Uterus (tissue), 4 donors: ENCODE measurements around the gene GPR161. TPM values are rescaled to one million over a fixed set of nuclear protein-coding genes. Genes with fewer than 3 reads are reported as not detected.

Experiments used
- DNase-seq, 2 donors: peaks; one replicate each; pipeline ENCODE4 v3.0.0-alpha.2; 2019 to 2020
- H3K27ac ChIP-seq, 2 donors: fragments of 200-600 bp; sonication (generic); 1 replicate in 1 of 2; 2 replicates in 1 of 2; pipeline ENCODE4 v1.5.1; 2016 to 2018
- H3K27me3 ChIP-seq, 2 donors: fragments of 200-600 bp; sonication (generic); one replicate each; pipeline ENCODE4 v1.5.1; 2018 to 2019; ENCODE audit warnings: control low read depth in 1 of 2
- H3K36me3 ChIP-seq, 2 donors: fragments of 200-600 bp; sonication (generic); one replicate each; pipeline ENCODE4 v1.5.1; 2019; ENCODE audit warnings: control low read depth in 1 of 2
- H3K4me1 ChIP-seq, 2 donors: fragments of 200-600 bp; sonication (generic); one replicate each; pipeline ENCODE4 v1.5.1; 2018 to 2019; ENCODE audit warnings: control low read depth in 1 of 2
- H3K4me3 ChIP-seq, 2 donors: fragments of 200-600 bp; sonication (generic); 1 replicate in 1 of 2; 2 replicates in 1 of 2; pipeline ENCODE4 v1.5.1; 2018 to 2019; ENCODE audit warnings: mild to moderate bottlenecking in 1 of 2
- H3K9me3 ChIP-seq, 2 donors: fragments of 200-600 bp; sonication (generic); one replicate each; pipeline ENCODE4 v1.5.1; 2019; ENCODE audit warnings: control low read depth in 1 of 2
- CTCF ChIP-seq, 4 experiments: fragments of 200-600 bp in 2 of 4; fragments of 450-650 bp in 2 of 4; sonication (generic) in 2 of 4; IDR thresholded peaks; one replicate each; pipeline ENCODE4 v1.5.1; 2016 to 2019; ENCODE audit warnings: antibody characterized with exemption in 4 of 4, mild to moderate bottlenecking in 2 of 4, moderate library complexity in 1 of 4
- POLR2A ChIP-seq, 2 donors: fragments of 450-650 bp; IDR thresholded peaks; one replicate each; pipeline ENCODE4 v1.6.1; 2016; ENCODE audit warnings: antibody characterized with exemption in 2 of 2, mild to moderate bottlenecking in 1 of 2, moderate library complexity in 1 of 2
- intact Hi-C: fragments of 100-400 bp; cut with DNase I; formaldehyde crosslinking; loops from one replicate; pipeline ENCODE4 v1.15.1; 2023; ENCODE audit warnings: low total_unique reads
- total RNA-seq, 4 donors: library from RNA; depleted of rRNA in 3 of 4; stranded (reverse); fragments of >200 nt in 3 of 4; gene quantifications; one replicate each; pipeline versions ENCODE4 v1.1.0 to v1.2.4, GENCODE V29; 2014 to 2023
- donor health status: DM: yes; HTN: yes; CAD: no.

The GPR161 gene
- total RNA-seq, 4 donors from 2014 or later: 9.7 to 45.5 (median 37.6) TPM

DNA sequence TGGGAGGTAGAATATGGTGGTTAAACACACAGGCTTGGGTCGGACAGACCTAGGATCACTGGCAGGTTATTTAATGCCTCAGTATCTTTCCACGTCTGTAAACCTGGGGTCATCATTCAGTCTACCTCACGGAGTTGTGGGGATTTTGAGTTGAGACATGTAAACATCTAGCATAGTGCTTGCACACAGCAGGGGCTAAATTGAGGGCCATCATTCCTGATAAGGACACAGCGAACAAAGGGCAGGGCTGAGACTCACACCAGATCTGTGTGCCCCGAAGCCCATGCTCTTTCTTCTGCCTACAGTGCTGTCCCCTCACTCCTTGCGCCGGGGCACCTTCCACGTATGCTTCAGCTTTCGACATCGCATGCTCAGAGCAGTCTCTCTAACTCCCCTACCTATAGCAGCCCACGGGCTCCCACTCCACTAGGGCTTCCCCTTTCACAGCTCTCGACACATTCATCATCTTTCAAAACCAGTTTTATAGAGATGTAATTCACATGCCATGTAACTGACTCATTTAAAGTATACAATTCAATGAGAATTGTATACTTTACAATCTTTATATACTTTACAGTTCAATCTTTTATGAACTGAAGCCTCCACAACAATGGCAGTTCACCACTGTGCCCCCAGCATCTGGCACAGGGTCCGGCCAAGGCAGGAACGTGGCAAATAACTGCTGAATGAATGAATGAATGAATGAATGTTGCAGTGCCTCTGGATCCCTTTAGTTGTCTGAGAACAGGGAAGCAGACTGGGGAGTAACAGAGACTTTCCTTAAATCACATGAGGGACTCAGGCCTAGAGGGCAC, 48.0 kb downstream of the GPR161 start:
- no peak for DNase-seq
- intact Hi-C loops: loop anchor here (10.0 kb wide), 1 partner anchor 46 kb away; the partner anchor contains the start of gene GPR161

GRCh38 chr1:168087696-168088095, 49.0 kb downstream of the GPR161 start:
- no peaks in the 10 kb centered on the region for H3K27me3 ChIP-seq
- TF ChIP-seq POLR2A (IDR thresholded peaks at IDR 0.05) (no peak), CTCF (IDR thresholded peaks at IDR 0.05) (no peak)
- intact Hi-C loops: loop anchor here (10.0 kb wide), 1 partner anchor 47 kb away; the partner anchor contains the start of gene GPR161
- peaks cover 0 to 6% of the 10 kb centered on the region in 2 donors for H3K4me1 ChIP-seq
- no peak for DNase-seq
- H3K27ac ChIP-seq: peak overlapping the region in 1 of 2 donors; percentile 79
- no peak overlapping the region for H3K4me3 ChIP-seq
- no peaks in the 10 kb centered on the region for H3K9me3 ChIP-seq
- no peaks in the 10 kb centered on the region for H3K36me3 ChIP-seq

More for the DNA sequence above, 48.0 kb downstream of the GPR161 start:
- H3K27me3 ChIP-seq: no peaks in the 10 kb centered on the region
- peaks cover 8% of the 10 kb centered on the region in 2 donors for H3K4me1 ChIP-seq
- no peak overlapping the region for H3K4me3 ChIP-seq
- H3K27ac ChIP-seq: peak overlapping the region; percentile 21 to 82
- H3K9me3 ChIP-seq: no peaks in the 10 kb centered on the region
- TF ChIP-seq CTCF (IDR thresholded peaks at IDR 0.05) (no peak), POLR2A (IDR thresholded peaks at IDR 0.05) (no peak)
- H3K36me3 ChIP-seq: no peaks in the 10 kb centered on the region

DNA sequence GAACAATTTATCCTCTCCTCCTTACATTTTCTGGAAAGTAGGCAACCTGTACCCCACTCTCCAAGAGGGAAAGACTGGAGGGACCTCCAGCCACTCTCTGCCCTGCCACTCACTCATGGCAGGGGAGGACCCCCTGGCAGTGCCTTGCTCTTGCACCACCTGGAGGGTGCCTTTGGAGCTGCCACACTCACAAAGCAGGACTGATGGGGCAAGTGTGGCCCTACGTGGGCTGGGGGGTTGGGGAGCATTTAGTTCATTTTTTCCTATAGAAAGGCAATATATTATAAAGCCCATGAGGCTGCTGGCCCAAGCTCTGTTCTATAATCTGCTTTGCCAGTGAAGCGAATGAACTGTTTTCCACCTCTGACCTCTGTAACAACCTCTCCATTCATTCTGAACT, 50.3 kb downstream of the GPR161 start:
- H3K36me3 ChIP-seq: no peaks in the 10 kb centered on the region

GRCh38 chr1:168085401-168085872, 51.3 kb downstream of the GPR161 start:
- TF ChIP-seq CTCF (IDR thresholded peaks at IDR 0.05) (no peak), POLR2A (IDR thresholded peaks at IDR 0.05) (no peak)
- Histone ChIP-seq H3K27ac (peak overlapping the region; percentile 72 to 79), H3K27me3 (no peaks in the 10 kb centered on the region), H3K4me3 (no peak overlapping the region), H3K9me3 (no peaks in the 10 kb centered on the region), H3K4me1 (no peaks in the 10 kb centered on the region), H3K36me3 (no peaks in the 10 kb centered on the region)
- peak; percentile 46 to 59 for DNase-seq
- intact Hi-C loops: loop anchor here (10.0 kb wide), 1 partner anchor 49 kb away; the partner anchor contains the start of gene GPR161

More for the DNA sequence above, 50.3 kb downstream of the GPR161 start:
- TF ChIP-seq POLR2A (IDR thresholded peaks at IDR 0.05): no peak
- TF ChIP-seq CTCF (IDR thresholded peaks at IDR 0.05): no peak
- peak overlapping the region; percentile 72 to 79 for H3K27ac ChIP-seq
- no peaks in the 10 kb centered on the region for H3K27me3 ChIP-seq
- DNase-seq: no peak
- no peaks in the 10 kb centered on the region for H3K9me3 ChIP-seq
- H3K4me1 ChIP-seq: no peaks in the 10 kb centered on the region
- intact Hi-C loops: loop anchor here (10.0 kb wide), 1 partner anchor 48 kb away; the partner anchor contains the start of gene GPR161
- no peak overlapping the region for H3K4me3 ChIP-seq
